K562 (cell line): ENCODE results near the gene ITPK1. TPM values are rescaled to one million over a fixed set of nuclear protein-coding genes. Genes with fewer than 3 reads are reported as not detected.
A peak's percentile ranks its signal among the peaks of the same experiment; 100 is the strongest.

Source experiments
- ATAC-seq: fragments of 200-7000 bp; cut with Tn5 transposase; 3 replicates; pipeline ENCODE4 v1.9.1; 2020; ENCODE audit warnings: moderate library complexity
- BruUV-seq: library from RNA; stranded (reverse); fragments of 400-500 nt; replicated peaks from 2 replicates; lab custom pipeline; 2021; lab: Mats Ljungman, UMichigan
- CTCF ChIA-PET: fragments of 300-600 bp; formaldehyde crosslinking; extraction: SDS; loops from one replicate; lab custom pipeline; 2021; ENCODE audit warnings: low intra/inter-chr PET ratio; lab: Yijun Ruan, JAX
- POLR2A ChIA-PET: fragments of 300-600, 350-650 bp; sonication (Branson Sonifier 250); formaldehyde crosslinking; extraction: SDS; loops from one replicate; lab custom pipeline; 2021; ENCODE audit warnings: antibody characterized with exemption, inconsistent platforms; lab: Yijun Ruan, JAX
- DNase-seq, 4 experiments: peaks; one replicate each; pipeline versions ENCODE4 v3.0.0 to v3.0.0-alpha.2; 2011 to 2018; ENCODE audit warnings: low spot score in 3 of 4, mixed read lengths in 3 of 4; ENCODE audit errors: extremely low read depth in 1 of 4
- FAIRE-seq: peaks from 2 replicates; lab custom pipeline; 2011; peaks lifted over from hg19 to GRCh38; lab: Jason Lieb, UNC
- H2AFZ ChIP-seq: 2 replicates; pipeline ENCODE4 v1.6.0; 2011; ENCODE audit warnings: low read depth, low read length, control low read depth, inconsistent platforms
- H3K27ac ChIP-seq: fragments of 200-600 bp; 3 replicates; pipeline ENCODE4 v1.8.0; 2011; ENCODE audit warnings: low read depth, mild to moderate bottlenecking, control low read depth, inconsistent platforms, low read length, moderate library complexity, mixed read lengths; ENCODE audit errors: extremely low read depth
- H3K27me3 ChIP-seq, 2 experiments: fragments of 300-600 bp in 1 of 2; 2 replicates in 1 of 2; 3 replicates in 1 of 2; pipeline versions ENCODE4 v1.6.0 to v1.8.0; 2011; ENCODE audit warnings: inconsistent platforms in 2 of 2, low read length in 2 of 2, mild to moderate bottlenecking in 1 of 2, mixed read lengths in 1 of 2, moderate library complexity in 1 of 2; ENCODE audit not compliant: control insufficient read depth in 2 of 2, insufficient read depth in 2 of 2
- H3K36me3 ChIP-seq: fragments of 300-600 bp; 3 replicates; pipeline ENCODE4 v1.8.0; 2011; ENCODE audit warnings: mild to moderate bottlenecking, low read length, inconsistent platforms; ENCODE audit not compliant: control insufficient read depth, insufficient read depth
- H3K4me1 ChIP-seq, 2 experiments: fragments of 200-600 bp in 1 of 2; replicated peaks in 1 of 2; 2 replicates in 1 of 2; 3 replicates in 1 of 2; pipeline versions ENCODE4 v1.5.1 to v1.8.0; 2011; ENCODE audit warnings: inconsistent platforms in 2 of 2, low read length in 2 of 2, mild to moderate bottlenecking in 1 of 2, mixed read lengths in 1 of 2, moderate library complexity in 1 of 2; ENCODE audit not compliant: control insufficient read depth in 2 of 2, insufficient read depth in 2 of 2
- H3K4me2 ChIP-seq: 2 replicates; pipeline ENCODE4 v1.6.1; 2011; ENCODE audit warnings: low read length, control low read depth, inconsistent platforms, mixed read lengths; ENCODE audit not compliant: insufficient read depth
- H3K4me3 ChIP-seq: fragments of 200-600 bp; sonication (generic), shearing (Covaris generic); 2 replicates; pipeline ENCODE4 v1.5.1; 2016; ENCODE audit warnings: control low read depth, inconsistent platforms
- H3K79me2 ChIP-seq: fragments of 200-600 bp; 3 replicates; pipeline ENCODE4 v1.8.0; 2011; ENCODE audit warnings: low read length, inconsistent platforms; ENCODE audit not compliant: control insufficient read depth, insufficient read depth
- H3K9ac ChIP-seq, 2 experiments: 2 replicates each; pipeline versions ENCODE4 v1.6.0 to v1.6.1; 2011; ENCODE audit warnings: low read depth in 2 of 2, low read length in 2 of 2, control low read depth in 1 of 2, inconsistent platforms in 1 of 2, mild to moderate bottlenecking in 1 of 2, mixed read lengths in 1 of 2; ENCODE audit not compliant: insufficient read depth in 1 of 2
- H3K9me1 ChIP-seq: one replicate; pipeline ENCODE4 v1.6.0; 2011; ENCODE audit warnings: inconsistent platforms, mild to moderate bottlenecking, low read length, moderate library complexity; ENCODE audit not compliant: control insufficient read depth, insufficient read depth
- H3K9me3 ChIP-seq: replicated peaks from 2 replicates; pipeline ENCODE4 v1.5.1; 2011; ENCODE audit warnings: low read depth, low read length, inconsistent platforms; ENCODE audit not compliant: control insufficient read depth, insufficient read depth
- H4K20me1 ChIP-seq: replicated peaks from 2 replicates; pipeline ENCODE4 v1.6.1; 2011; ENCODE audit warnings: low read length, inconsistent platforms, mixed read lengths; ENCODE audit not compliant: control insufficient read depth, insufficient read depth
- FUS ChIP-seq: fragments of 200-400 bp; formaldehyde crosslinking; optimal IDR thresholded peaks from 2 replicates; pipeline ENCODE3; 2017; ENCODE audit warnings: low read depth, low read length
- JUN ChIP-seq, 2 experiments: sonication (generic) in 1 of 2; formaldehyde crosslinking in 1 of 2; IDR thresholded peaks; 2 replicates each; pipeline versions ENCODE4 v1.6.1 to v1.8.0; 2012 to 2022; ENCODE audit warnings: borderline replicate concordance in 2 of 2, mild to moderate bottlenecking in 2 of 2, improper control_type of control experiment in 1 of 2, low read depth in 1 of 2, low read length in 1 of 2, missing genetic modification reagents in 1 of 2
- TAF15 ChIP-seq: fragments of 200-400 bp; formaldehyde crosslinking; IDR thresholded peaks from 2 replicates; pipeline ENCODE4 v1.6.1; 2017; ENCODE audit warnings: mild to moderate bottlenecking, low read depth, low read length, moderate library complexity
- ZBTB7A ChIP-seq: IDR thresholded peaks from 2 replicates; pipeline ENCODE4 v1.6.1; 2011; ENCODE audit warnings: low read depth, mild to moderate bottlenecking, low read length, moderate library complexity, borderline replicate concordance; ENCODE audit not compliant: control insufficient read depth
- ZFP36 ChIP-seq: fragments of 150-350 bp; IDR thresholded peaks from 2 replicates; pipeline ENCODE4 v1.6.1; 2018; ENCODE audit warnings: low read length, low read depth; ENCODE audit not compliant: partially characterized antibody
- ZFPM2 ChIP-seq: fragments of 250-450 bp; sonication (Bioruptor Pico); IDR thresholded peaks from 2 replicates; pipeline ENCODE4 v1.5.1; 2022; ENCODE audit warnings: mild to moderate bottlenecking
- ZNF77 ChIP-seq: fragments of 250-450 bp; sonication (Bioruptor Pico); IDR thresholded peaks from 2 replicates; pipeline ENCODE4 v1.5.0; 2020
- WGBS: fragments of 100-300 bp; shearing (Covaris generic); methylation state at CpG from one replicate; pipeline ENCODE4 v1.1.6; 2016; ENCODE audit warnings: low coverage, mixed read lengths; ENCODE audit not compliant: insufficient coverage; ENCODE audit errors: missing lambda C conversion rate; 5-methylcytosine and 5-hydroxymethylcytosine counted together
- in situ Hi-C: fragments of 300-500 bp; cut with MboI; formaldehyde crosslinking; loops from 4 replicates; pipeline ENCODE4 v1.15.0; 2018; ENCODE audit warnings: inconsistent platforms, mixed read lengths
- intact Hi-C: fragments of 100-400 bp; cut with micrococcal nuclease; formaldehyde crosslinking; loops from 2 replicates; pipeline ENCODE4 v1.14.2; 2022
- polyA plus RNA-seq, 8 experiments: library from polyadenylated mRNA; depleted of rRNA in 4 of 8; stranded (reverse) in 5 of 8; unstranded in 3 of 8; fragments of >200 nt; fragmentation: Nextera tagmentation in 2 of 8; fragmentation: Illumina TruSeq in 1 of 8; extraction: Ambion mirVana in 2 of 8; extraction: Trizol in 1 of 8; gene quantifications; 2 replicates each; pipeline versions ENCODE4 v1.2.1 to v1.2.3, GENCODE V29; 2011 to 2014; ENCODE audit warnings: inconsistent platforms in 1 of 8, missing spikeins in 1 of 8
- total RNA-seq, 7 experiments: library from RNA; depleted of rRNA in 6 of 7; stranded (reverse); fragments of >200 nt in 6 of 7; fragmentation: Illumina TruSeq in 2 of 7; extraction: Trizol in 2 of 7; gene quantifications; 2 replicates each; pipeline versions ENCODE4 v1.2.1 to v1.2.3, GENCODE V29; 2011 to 2021; ENCODE audit warnings: low replicate concordance in 1 of 7

ITPK1 gene
- total and polyA plus RNA-seq, 9 of the 15 experiments (the other 6 are each of a cell fraction or from before 2014, with no cell fraction given) = 1.2 to 39.2 (median 23.0) TPM

- H2AFZ ChIP-seq = no peak overlapping the region
- H4K20me1 ChIP-seq = no peaks in the 10 kb centered on the region
- TF ChIP-seq ZBTB7A = no peak
- TF ChIP-seq ZFPM2 (CRISPR knock-in tag) = no peak
- TF ChIP-seq TAF15 = no peak
- TF ChIP-seq FUS = no peak
- TF ChIP-seq ZNF77 (CRISPR knock-in tag) = no peak
- no peak for TF ChIP-seq JUN (IDR thresholded peaks at IDR 0.05; ENCODE audit: borderline replicate concordance, low read depth, low read length)
- TF ChIP-seq JUN (CRISPR knock-in tag; IDR thresholded peaks at IDR 0.05; ENCODE audit: borderline replicate concordance) = no peak
- peak; percentile 46 for TF ChIP-seq ZFP36
- peaks cover 0 to 33% of the 10 kb centered on the region in 2 experiments; a peak in 3 of 5 replicates for H3K4me1 ChIP-seq
- no peak overlapping the region for H3K4me2 ChIP-seq
- in situ Hi-C loops = no loop called here
- DNase-seq (no peak), ATAC-seq (no peak), FAIRE-seq (no peak)
- no peaks in the 10 kb centered on the region for H3K9me3 ChIP-seq
- H3K36me3 ChIP-seq = peaks cover 2% of the 10 kb centered on the region; the same call in 1 of the 3 replicates
- intact Hi-C loops = no loop called here
- no peak overlapping the region; a peak in 1 of 4 replicates for H3K9ac ChIP-seq
- no TSS peak for BruUV-seq
- H3K27me3 ChIP-seq = no peaks in the 10 kb centered on the region
- peaks cover 7% of the 10 kb centered on the region for H3K9me1 ChIP-seq
- H3K27ac ChIP-seq = no peak overlapping the region
- H3K4me3 ChIP-seq = no peak overlapping the region
- ChIA-PET CTCF (no interaction called here), POLR2A (interaction anchor here (0.6 kb wide), 1 partner anchor 369 kb away, joined by 3 read pairs; no protein-coding TSS in a partner anchor)
- WGBS = 79% methylated on average over 18 of the region's 38 CpGs
- H3K79me2 ChIP-seq = no peaks in the 10 kb centered on the region
These were observed 169.5 kb downstream of the ITPK1 start for GRCh38 chr14:92945959-92946846.
